Endothelial cell of umbilical vein (primary cell): ENCODE measurements around the gene TTC21B.
"Not testable (repeated sequence)": the region's sequence is repeated elsewhere in the genome, so short reads cannot be mapped to it uniquely, and the experiment has no call there.

Experiments used
- EZH2 ChIP-seq: IDR thresholded peaks from 2 replicates; pipeline ENCODE4 v1.6.1; 2012; ENCODE audit warnings: borderline replicate concordance, low read depth, mild to moderate bottlenecking, moderate library complexity, low read length, inconsistent platforms; ENCODE audit not compliant: severe bottlenecking
- GATA2 ChIP-seq: IDR thresholded peaks from 2 replicates; pipeline ENCODE4 v1.7.0; 2011; ENCODE audit warnings: low read depth, mild to moderate bottlenecking, moderate library complexity, mixed read lengths, low read length; ENCODE audit not compliant: insufficient read length, insufficient read depth
- JUN ChIP-seq: IDR thresholded peaks from 2 replicates; pipeline ENCODE4 v1.6.1; 2011; ENCODE audit warnings: borderline replicate concordance, low read depth; ENCODE audit not compliant: insufficient read length, insufficient read depth
- MYC ChIP-seq: IDR thresholded peaks from one replicate; pipeline ENCODE4 v1.6.1; 2011; ENCODE audit warnings: mild to moderate bottlenecking, low read depth, low read length
- POLR2A ChIP-seq: IDR thresholded peaks from 2 replicates; pipeline ENCODE4 v1.6.1; 2012; ENCODE audit warnings: low read depth, mild to moderate bottlenecking, control low read depth, low read length
- POLR2AphosphoS5 ChIP-seq: IDR thresholded peaks from 2 replicates; pipeline ENCODE4 v1.6.1; 2012; ENCODE audit warnings: low read depth, mild to moderate bottlenecking, control low read depth, low read length, moderate library complexity; ENCODE audit not compliant: insufficient read depth
- TF ChIP-seq, protein P1 (sequence below), 2 donors: IDR thresholded peaks; 1 replicate in 1 of 2; 2 replicates in 1 of 2; pipeline ENCODE4 v1.5.1; 2011; ENCODE audit warnings: low read length in 2 of 2, mild to moderate bottlenecking in 2 of 2, moderate library complexity in 2 of 2, control low read depth in 1 of 2, inconsistent platforms in 1 of 2, low read depth in 1 of 2; ENCODE audit not compliant: insufficient read depth in 1 of 2; ENCODE audit errors: extremely low read depth in 1 of 2

GRCh38 chr2:165972161-165972560 is 18.6 kb upstream of the TTC21B start:
- not testable (repeated sequence) for TF ChIP-seq POLR2A, GATA2, EZH2, MYC, POLR2AphosphoS5, JUN
- TF ChIP-seq, protein P1, sequence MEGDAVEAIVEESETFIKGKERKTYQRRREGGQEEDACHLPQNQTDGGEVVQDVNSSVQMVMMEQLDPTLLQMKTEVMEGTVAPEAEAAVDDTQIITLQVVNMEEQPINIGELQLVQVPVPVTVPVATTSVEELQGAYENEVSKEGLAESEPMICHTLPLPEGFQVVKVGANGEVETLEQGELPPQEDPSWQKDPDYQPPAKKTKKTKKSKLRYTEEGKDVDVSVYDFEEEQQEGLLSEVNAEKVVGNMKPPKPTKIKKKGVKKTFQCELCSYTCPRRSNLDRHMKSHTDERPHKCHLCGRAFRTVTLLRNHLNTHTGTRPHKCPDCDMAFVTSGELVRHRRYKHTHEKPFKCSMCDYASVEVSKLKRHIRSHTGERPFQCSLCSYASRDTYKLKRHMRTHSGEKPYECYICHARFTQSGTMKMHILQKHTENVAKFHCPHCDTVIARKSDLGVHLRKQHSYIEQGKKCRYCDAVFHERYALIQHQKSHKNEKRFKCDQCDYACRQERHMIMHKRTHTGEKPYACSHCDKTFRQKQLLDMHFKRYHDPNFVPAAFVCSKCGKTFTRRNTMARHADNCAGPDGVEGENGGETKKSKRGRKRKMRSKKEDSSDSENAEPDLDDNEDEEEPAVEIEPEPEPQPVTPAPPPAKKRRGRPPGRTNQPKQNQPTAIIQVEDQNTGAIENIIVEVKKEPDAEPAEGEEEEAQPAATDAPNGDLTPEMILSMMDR (IDR thresholded peaks at IDR 0.05; ENCODE audit: extremely low read depth in 1 of 2, insufficient read depth in 1 of 2, low read depth in 1 of 2, low read length in 2 of 2) = not testable (repeated sequence)
